Endothelial cell of umbilical vein (primary cell): ENCODE data around the gene DCAF12. TPM values are rescaled to one million over a fixed set of nuclear protein-coding genes. Genes with fewer than 3 reads are reported as not detected.

Experiments
- BruUV-seq: library from RNA; stranded (reverse); fragments of 400-500 nt; replicated peaks from 2 replicates; lab custom pipeline; 2021; lab: Mats Ljungman, UMichigan
- CTCF ChIA-PET: fragments of 300-600, 350-600 bp; sonication (Branson Sonifier 250); formaldehyde crosslinking; loops from one replicate; lab custom pipeline; 2021; ENCODE audit warnings: antibody characterized with exemption, inconsistent platforms; lab: Charles Lee
- POLR2A ChIA-PET: fragments of 300-600, 350-600 bp; sonication (Branson Sonifier 250); formaldehyde crosslinking; loops from one replicate; lab custom pipeline; 2021; ENCODE audit warnings: antibody characterized with exemption, inconsistent platforms; lab: Charles Lee
- DNase-seq: peaks from one replicate; pipeline ENCODE4 v3.0.0-alpha.2; 2011; ENCODE audit warnings: low read depth, low spot score
- FAIRE-seq: peaks from 2 replicates; lab custom pipeline; 2011; peaks lifted over from hg19 to GRCh38; lab: Jason Lieb, UNC
- H2AFZ ChIP-seq: 2 replicates; pipeline ENCODE4 v1.6.0; 2012; ENCODE audit warnings: low read depth, low read length, control low read depth, inconsistent platforms
- H3K27ac ChIP-seq: 2 replicates; pipeline ENCODE4 v1.5.1; 2011; ENCODE audit warnings: low read depth, mild to moderate bottlenecking, control low read depth, low read length, moderate library complexity; ENCODE audit not compliant: insufficient read depth
- H3K27me3 ChIP-seq, 2 experiments: 2 replicates each; pipeline versions ENCODE4 v1.6.0 to v1.6.1; 2011; ENCODE audit warnings: low read length in 2 of 2, mixed read lengths in 1 of 2; ENCODE audit not compliant: control insufficient read depth in 2 of 2, insufficient read depth in 2 of 2
- H3K36me3 ChIP-seq, 2 experiments: 2 replicates in 1 of 2; 3 replicates in 1 of 2; pipeline ENCODE4 v1.5.1; 2011; ENCODE audit warnings: low read length in 2 of 2, mild to moderate bottlenecking in 1 of 2, moderate library complexity in 1 of 2; ENCODE audit not compliant: control insufficient read depth in 2 of 2, insufficient read depth in 2 of 2; ENCODE audit errors: extremely low read depth in 1 of 2
- H3K4me1 ChIP-seq: 3 replicates; pipeline ENCODE4 v1.5.1; 2011; ENCODE audit warnings: mild to moderate bottlenecking, low read length; ENCODE audit not compliant: control insufficient read depth, insufficient read depth; ENCODE audit errors: extremely low read depth
- H3K4me2 ChIP-seq: 2 replicates; pipeline ENCODE4 v1.6.1; 2011; ENCODE audit warnings: low read length, control low read depth, mixed read lengths; ENCODE audit not compliant: insufficient read depth
- H3K4me3 ChIP-seq, 3 experiments: fragments of 200-600 bp in 1 of 3; sonication (generic), shearing (Covaris generic) in 1 of 3; replicated peaks in 1 of 3; 2 replicates each; pipeline ENCODE4 v1.5.1; 2011 to 2016; ENCODE audit warnings: control low read depth in 3 of 3, low read length in 3 of 3, mild to moderate bottlenecking in 2 of 3, inconsistent platforms in 1 of 3, low read depth in 1 of 3, moderate library complexity in 1 of 3; ENCODE audit not compliant: insufficient read depth in 1 of 3
- H3K79me2 ChIP-seq: 2 replicates; pipeline ENCODE4 v1.6.0; 2012; ENCODE audit warnings: low read length, inconsistent platforms; ENCODE audit not compliant: control insufficient read depth, insufficient read depth
- H3K9ac ChIP-seq: replicated peaks from 2 replicates; pipeline ENCODE3; 2011; ENCODE audit warnings: low read length, control low read depth; ENCODE audit not compliant: insufficient read depth; ENCODE audit errors: extremely low read depth
- H3K9me1 ChIP-seq: replicated peaks from 3 replicates; pipeline ENCODE4 v1.6.0; 2011; ENCODE audit warnings: mild to moderate bottlenecking, low read length; ENCODE audit not compliant: control insufficient read depth, insufficient read depth; ENCODE audit errors: extremely low read depth
- H3K9me3 ChIP-seq: replicated peaks from 2 replicates; pipeline ENCODE4 v1.5.1; 2012; ENCODE audit warnings: low read length, inconsistent platforms; ENCODE audit not compliant: control insufficient read depth, insufficient read depth
- H4K20me1 ChIP-seq: replicated peaks from 2 replicates; pipeline ENCODE3; 2011; ENCODE audit warnings: mild to moderate bottlenecking, low read length; ENCODE audit not compliant: control insufficient read depth, insufficient read depth; ENCODE audit errors: extremely low read depth
- EZH2 ChIP-seq: IDR thresholded peaks from 2 replicates; pipeline ENCODE4 v1.6.1; 2012; ENCODE audit warnings: borderline replicate concordance, low read depth, mild to moderate bottlenecking, moderate library complexity, low read length, inconsistent platforms; ENCODE audit not compliant: severe bottlenecking
- FOS ChIP-seq: IDR thresholded peaks from 2 replicates; pipeline ENCODE4 v1.6.1; 2011; ENCODE audit warnings: mild to moderate bottlenecking, low read length, moderate library complexity, borderline replicate concordance; ENCODE audit not compliant: insufficient read depth
- GATA2 ChIP-seq: IDR thresholded peaks from 2 replicates; pipeline ENCODE4 v1.7.0; 2011; ENCODE audit warnings: low read depth, mild to moderate bottlenecking, moderate library complexity, mixed read lengths, low read length; ENCODE audit not compliant: insufficient read length, insufficient read depth
- JUN ChIP-seq: IDR thresholded peaks from 2 replicates; pipeline ENCODE4 v1.6.1; 2011; ENCODE audit warnings: borderline replicate concordance, low read depth; ENCODE audit not compliant: insufficient read length, insufficient read depth
- MYC ChIP-seq: IDR thresholded peaks from one replicate; pipeline ENCODE4 v1.6.1; 2011; ENCODE audit warnings: mild to moderate bottlenecking, low read depth, low read length
- POLR2A ChIP-seq: IDR thresholded peaks from 2 replicates; pipeline ENCODE4 v1.6.1; 2012; ENCODE audit warnings: low read depth, mild to moderate bottlenecking, control low read depth, low read length
- POLR2AphosphoS5 ChIP-seq: IDR thresholded peaks from 2 replicates; pipeline ENCODE4 v1.6.1; 2012; ENCODE audit warnings: low read depth, mild to moderate bottlenecking, control low read depth, low read length, moderate library complexity; ENCODE audit not compliant: insufficient read depth
- dilution Hi-C: fragments of 300-500 bp; cut with MboI; formaldehyde crosslinking; loops from one replicate; pipeline ENCODE4 v1.15.0; 2019; ENCODE audit warnings: low sequenced_read_pairs; ENCODE audit not compliant: extremely low pct_ligation_motif_present
- intact Hi-C: fragments of 100-400 bp; cut with micrococcal nuclease; formaldehyde crosslinking; loops from one replicate; pipeline ENCODE4 v1.10.0; 2022
- polyA plus RNA-seq, 4 experiments: library from polyadenylated mRNA; depleted of rRNA in 3 of 4; stranded (reverse) in 3 of 4; unstranded in 1 of 4; fragments of >200 nt; gene quantifications; 2 replicates each; pipeline versions ENCODE4 v1.2.1 to v1.2.3, GENCODE V29; 2011 to 2012; ENCODE audit warnings: missing spikeins in 1 of 4
- total RNA-seq: library from RNA; stranded (reverse); gene quantifications from 2 replicates; pipeline ENCODE4 v1.2.3, GENCODE V29; 2021
- TF ChIP-seq, protein P1 (sequence below): IDR thresholded peaks from 2 replicates; pipeline ENCODE4 v1.6.1; 2011; ENCODE audit not compliant: insufficient read depth, insufficient read length
- TF ChIP-seq, protein P2 (sequence below), 2 donors: IDR thresholded peaks; 1 replicate in 1 of 2; 2 replicates in 1 of 2; pipeline ENCODE4 v1.5.1; 2011; ENCODE audit warnings: low read length in 2 of 2, mild to moderate bottlenecking in 2 of 2, moderate library complexity in 2 of 2, control low read depth in 1 of 2, inconsistent platforms in 1 of 2, low read depth in 1 of 2; ENCODE audit not compliant: insufficient read depth in 1 of 2; ENCODE audit errors: extremely low read depth in 1 of 2

The DCAF12 gene
- total and polyA plus RNA-seq, 2 donors (not counting 3 experiments of a cell fraction or from before 2014, with no cell fraction given), result 26.2 to 28.4 TPM

DNA sequence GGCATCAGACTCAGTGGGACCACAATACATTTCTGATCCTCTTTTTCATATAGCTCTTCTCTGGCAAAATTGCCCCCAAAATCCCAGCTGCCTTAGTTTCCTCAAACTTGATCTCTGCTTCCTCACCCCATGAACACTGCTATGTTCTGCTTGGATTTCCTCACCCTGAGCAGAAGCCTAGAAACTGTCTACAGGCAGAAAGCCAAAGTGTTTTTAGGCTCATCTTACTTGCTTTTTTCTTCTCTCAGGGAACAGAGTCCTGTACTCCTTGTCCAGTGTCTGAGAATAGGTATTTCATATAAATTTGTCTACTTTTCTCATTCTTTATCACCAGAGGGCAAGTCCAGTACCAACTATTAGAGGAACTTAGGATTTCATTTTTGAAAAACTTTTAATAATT lies 30.8 kb upstream of the DCAF12 start:
- TF ChIP-seq, protein P1, sequence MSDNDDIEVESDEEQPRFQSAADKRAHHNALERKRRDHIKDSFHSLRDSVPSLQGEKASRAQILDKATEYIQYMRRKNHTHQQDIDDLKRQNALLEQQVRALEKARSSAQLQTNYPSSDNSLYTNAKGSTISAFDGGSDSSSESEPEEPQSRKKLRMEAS, result no peak
- TF ChIP-seq FOS (no peak), POLR2AphosphoS5 (no peak), JUN (no peak), POLR2A (no peak), EZH2 (no peak), GATA2 (no peak), MYC (no peak)
- TF ChIP-seq, protein P2, sequence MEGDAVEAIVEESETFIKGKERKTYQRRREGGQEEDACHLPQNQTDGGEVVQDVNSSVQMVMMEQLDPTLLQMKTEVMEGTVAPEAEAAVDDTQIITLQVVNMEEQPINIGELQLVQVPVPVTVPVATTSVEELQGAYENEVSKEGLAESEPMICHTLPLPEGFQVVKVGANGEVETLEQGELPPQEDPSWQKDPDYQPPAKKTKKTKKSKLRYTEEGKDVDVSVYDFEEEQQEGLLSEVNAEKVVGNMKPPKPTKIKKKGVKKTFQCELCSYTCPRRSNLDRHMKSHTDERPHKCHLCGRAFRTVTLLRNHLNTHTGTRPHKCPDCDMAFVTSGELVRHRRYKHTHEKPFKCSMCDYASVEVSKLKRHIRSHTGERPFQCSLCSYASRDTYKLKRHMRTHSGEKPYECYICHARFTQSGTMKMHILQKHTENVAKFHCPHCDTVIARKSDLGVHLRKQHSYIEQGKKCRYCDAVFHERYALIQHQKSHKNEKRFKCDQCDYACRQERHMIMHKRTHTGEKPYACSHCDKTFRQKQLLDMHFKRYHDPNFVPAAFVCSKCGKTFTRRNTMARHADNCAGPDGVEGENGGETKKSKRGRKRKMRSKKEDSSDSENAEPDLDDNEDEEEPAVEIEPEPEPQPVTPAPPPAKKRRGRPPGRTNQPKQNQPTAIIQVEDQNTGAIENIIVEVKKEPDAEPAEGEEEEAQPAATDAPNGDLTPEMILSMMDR (IDR thresholded peaks at IDR 0.05; ENCODE audit: extremely low read depth in 1 of 2, insufficient read depth in 1 of 2, low read depth in 1 of 2, low read length in 2 of 2), result no peak
- intact Hi-C loops, result no loop called here
- H3K36me3 ChIP-seq, result no peaks in the 10 kb centered on the region
- CTCF ChIA-PET, result interaction anchor here (0.8 to 1.6 kb wide), 3 partner anchors 9 to 419 kb away, joined by 3 to 4 read pairs (median 4); no protein-coding TSS in a partner anchor
- no peak overlapping the region for H3K4me2 ChIP-seq
- H3K4me3 ChIP-seq, result no peak overlapping the region
- no peaks in the 10 kb centered on the region for H4K20me1 ChIP-seq
- POLR2A ChIA-PET, result no interaction called here
- H3K9me3 ChIP-seq, result no peaks in the 10 kb centered on the region
- no peak overlapping the region for H3K27ac ChIP-seq
- no TSS peak for BruUV-seq
- no peak for DNase-seq
- no peak overlapping the region for H2AFZ ChIP-seq
- peaks cover 2 to 4% of the 10 kb centered on the region in 2 experiments for H3K27me3 ChIP-seq
- H3K4me1 ChIP-seq, result no peaks in the 10 kb centered on the region
- FAIRE-seq, result no peak
- dilution Hi-C loops, result no loop called here
- no peaks in the 10 kb centered on the region for H3K79me2 ChIP-seq
- no peaks in the 10 kb centered on the region for H3K9me1 ChIP-seq
- H3K9ac ChIP-seq, result no peak overlapping the region
